Measurements from ENCODE around the gene AKAP8L. TPM values are rescaled to one million over a fixed set of nuclear protein-coding genes. Genes with fewer than 3 reads are reported as not detected.
A peak's percentile ranks its signal among the peaks of the same experiment; 100 is the strongest.

Gene AKAP8L
- total RNA-seq, 1 donor from 2014 or later = 79.8 TPM

GRCh38 chr19:15394426-15394825 lies 24.4 kb downstream of the AKAP8L start:
- Histone ChIP-seq H3K36me3 (ENCODE audit: control insufficient read depth, insufficient read depth, low read length) (peaks cover 3% of the 10 kb centered on the region), H3K4me3 (ENCODE audit: low read depth, low read length) (no peak overlapping the region), H3K27me3 (ENCODE audit: control insufficient read depth, insufficient read depth, low read length) (no peaks in the 10 kb centered on the region)
- TF ChIP-seq CTCF (IDR thresholded peaks at IDR 0.05; ENCODE audit: insufficient read depth, low read length, poor library complexity, severe bottlenecking) = no peak
- DNase-seq (ENCODE audit: low read depth) = no peak

DNA sequence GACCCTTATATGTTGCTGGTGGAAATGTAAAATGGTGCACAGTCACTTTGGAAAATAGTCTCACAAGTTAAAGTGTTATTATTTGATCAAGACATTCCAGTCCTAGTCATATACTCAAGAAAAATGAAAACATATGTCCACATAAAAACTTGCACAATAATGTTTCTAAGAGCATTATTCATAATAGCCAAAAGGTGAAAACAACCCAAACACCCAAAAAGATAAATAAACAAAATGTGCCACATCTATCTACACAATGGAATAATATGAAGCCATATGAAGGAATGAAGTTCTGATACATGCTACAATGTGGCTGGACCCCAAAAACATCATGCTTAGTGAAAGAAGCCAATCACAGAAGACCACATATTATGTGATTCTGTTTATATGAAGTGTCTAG lies 24.8 kb downstream of the AKAP8L start:
- DNase-seq (ENCODE audit: low read depth) = no peak
- no peak for TF ChIP-seq CTCF (IDR thresholded peaks at IDR 0.05; ENCODE audit: insufficient read depth, low read length, poor library complexity, severe bottlenecking)
- peaks cover 3% of the 10 kb centered on the region for H3K36me3 ChIP-seq (ENCODE audit: control insufficient read depth, insufficient read depth, low read length)

DNA sequence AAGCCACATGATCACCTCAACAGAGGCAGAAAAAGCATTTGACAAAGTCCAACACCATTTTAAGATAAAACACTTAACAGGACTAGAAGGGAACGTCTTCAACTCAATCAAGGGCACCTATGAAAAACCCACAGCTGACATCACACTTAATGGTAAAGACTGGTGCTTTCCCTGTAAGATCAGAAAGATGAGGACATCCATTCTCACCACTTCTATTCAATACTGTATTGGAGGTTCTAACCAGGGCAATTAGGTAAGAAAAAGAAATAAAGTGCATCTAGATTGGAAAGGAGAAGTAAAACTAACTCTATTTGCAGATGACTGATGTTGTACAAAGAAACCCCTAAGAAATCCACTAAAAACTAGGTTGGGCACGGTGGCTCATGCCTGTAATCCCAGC lies 28.0 kb downstream of the AKAP8L start:
- no peak for DNase-seq (ENCODE audit: low read depth)
- Histone ChIP-seq H3K27me3 (ENCODE audit: control insufficient read depth, insufficient read depth, low read length) (no peaks in the 10 kb centered on the region), H3K4me3 (ENCODE audit: low read depth, low read length) (no peak overlapping the region), H3K36me3 (ENCODE audit: control insufficient read depth, insufficient read depth, low read length) (peaks cover 1% of the 10 kb centered on the region)
- TF ChIP-seq CTCF (IDR thresholded peaks at IDR 0.05; ENCODE audit: insufficient read depth, low read length, poor library complexity, severe bottlenecking) = no peak

More for the DNA sequence above, 24.8 kb downstream of the AKAP8L start:
- H3K27me3 ChIP-seq (ENCODE audit: control insufficient read depth, insufficient read depth, low read length) = no peaks in the 10 kb centered on the region
- H3K4me3 ChIP-seq (ENCODE audit: low read depth, low read length) = no peak overlapping the region

DNA sequence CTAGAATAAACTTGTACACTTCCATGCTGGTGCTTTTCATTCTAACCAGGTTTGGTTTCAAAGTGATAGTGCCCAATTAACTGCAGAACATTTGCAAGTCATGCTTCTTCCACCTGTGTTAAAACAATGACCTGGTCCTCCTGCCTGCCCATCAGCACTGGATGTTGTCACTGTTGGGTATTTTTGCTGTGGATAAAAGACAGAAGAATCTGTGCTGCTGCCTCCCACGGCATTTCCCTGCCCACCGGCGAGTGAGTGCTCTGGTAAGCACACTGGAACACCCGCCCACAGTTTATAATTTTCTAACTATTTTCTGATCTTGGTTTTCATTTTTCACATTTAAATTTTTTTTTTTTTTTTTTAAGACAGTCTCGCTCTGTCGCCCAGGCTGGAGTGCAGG lies 36.9 kb downstream of the AKAP8L start:
- no peak for DNase-seq (ENCODE audit: low read depth)
- Histone ChIP-seq H3K4me3 (ENCODE audit: low read depth, low read length) (no peak overlapping the region), H3K27me3 (ENCODE audit: control insufficient read depth, insufficient read depth, low read length) (no peaks in the 10 kb centered on the region), H3K36me3 (ENCODE audit: control insufficient read depth, insufficient read depth, low read length) (peaks cover 1% of the 10 kb centered on the region)
- no peak for TF ChIP-seq CTCF (IDR thresholded peaks at IDR 0.05; ENCODE audit: insufficient read depth, low read length, poor library complexity, severe bottlenecking)

GRCh38 chr19:15381429-15381828 lies 37.4 kb downstream of the AKAP8L start:
- no peaks in the 10 kb centered on the region for H3K27me3 ChIP-seq (ENCODE audit: control insufficient read depth, insufficient read depth, low read length)
- no peak for TF ChIP-seq CTCF (IDR thresholded peaks at IDR 0.05; ENCODE audit: insufficient read depth, low read length, poor library complexity, severe bottlenecking)
- peaks cover 1% of the 10 kb centered on the region for H3K36me3 ChIP-seq (ENCODE audit: control insufficient read depth, insufficient read depth, low read length)
- no peak overlapping the region for H3K4me3 ChIP-seq (ENCODE audit: low read depth, low read length)
- DNase-seq (ENCODE audit: low read depth) = no peak

DNA sequence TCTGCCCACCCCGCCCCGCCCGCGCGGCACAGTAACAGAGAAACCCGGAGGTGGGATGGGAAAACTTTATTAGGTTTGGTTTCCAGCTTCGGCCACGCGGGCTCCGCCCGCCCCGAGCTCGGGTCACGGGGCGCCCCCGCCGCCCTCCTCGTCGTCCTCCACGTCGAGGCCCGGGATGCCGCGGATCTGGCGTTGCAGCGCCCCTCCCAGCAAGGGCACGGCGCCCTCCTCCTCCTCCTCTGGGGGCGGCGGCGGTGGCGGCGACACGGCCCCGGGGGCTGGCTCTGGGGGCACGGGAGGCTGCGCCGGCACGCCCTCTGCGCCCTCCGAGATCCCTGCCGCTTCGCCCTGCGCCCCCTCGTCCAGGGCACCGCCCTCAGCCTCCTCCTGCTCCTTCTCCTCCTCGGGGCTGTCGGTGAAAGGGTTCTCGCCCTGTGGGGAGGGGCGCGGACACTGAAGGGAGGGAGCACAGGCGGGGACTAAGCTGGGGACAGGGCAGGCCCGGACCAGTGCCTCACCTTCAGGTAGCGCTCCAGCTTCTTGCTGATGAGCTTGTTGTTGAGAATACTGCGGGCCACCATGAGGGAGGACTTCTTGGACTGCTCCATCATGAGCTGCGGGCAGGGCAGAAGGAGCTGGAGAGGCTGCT lies 38.7 kb downstream of the AKAP8L start:
- Histone ChIP-seq H3K36me3 (ENCODE audit: control insufficient read depth, insufficient read depth, low read length) (peaks cover 1% of the 10 kb centered on the region), H3K27me3 (ENCODE audit: control insufficient read depth, insufficient read depth, low read length) (no peaks in the 10 kb centered on the region), H3K4me3 (ENCODE audit: low read depth, low read length) (peak overlapping the region; percentile 55)
- no peak for DNase-seq (ENCODE audit: low read depth)
- no peak for TF ChIP-seq CTCF (IDR thresholded peaks at IDR 0.05; ENCODE audit: insufficient read depth, low read length, poor library complexity, severe bottlenecking)

Measured in kidney epithelial cell (primary cell).